ENCODE measurements around the gene MGME1.

MGME1 gene

GRCh38 chr20:17961587-17961940 lies 7.3 kb upstream of the MGME1 start:
- no peak for DNase-seq

- DNase-seq: no peak
Observed at GRCh38 chr20:17963114-17963897, 5.5 kb upstream of the MGME1 start.

GRCh38 chr20:17964073-17964472 lies 4.7 kb upstream of the MGME1 start:
- DNase-seq: no peak

DNA sequence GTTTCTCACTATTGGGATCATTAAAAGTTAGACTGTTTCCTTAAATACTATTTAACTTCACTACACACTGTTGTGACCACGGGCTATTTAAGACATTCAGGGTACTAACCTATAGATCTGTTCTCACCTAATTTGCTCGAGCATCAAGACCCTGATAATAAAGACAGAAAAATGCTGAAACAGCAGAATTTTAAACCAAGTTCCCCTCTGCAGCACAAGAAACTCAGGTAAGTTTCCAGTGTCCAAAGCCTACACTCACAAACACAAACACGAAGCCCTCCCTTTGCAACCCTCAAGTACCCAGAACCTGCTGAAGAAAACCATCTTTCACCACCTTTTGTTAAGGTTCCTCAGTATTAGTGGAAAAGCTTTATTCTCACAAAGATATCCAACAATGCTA lies 4.2 kb upstream of the MGME1 start:
- DNase-seq: no peak

DNA sequence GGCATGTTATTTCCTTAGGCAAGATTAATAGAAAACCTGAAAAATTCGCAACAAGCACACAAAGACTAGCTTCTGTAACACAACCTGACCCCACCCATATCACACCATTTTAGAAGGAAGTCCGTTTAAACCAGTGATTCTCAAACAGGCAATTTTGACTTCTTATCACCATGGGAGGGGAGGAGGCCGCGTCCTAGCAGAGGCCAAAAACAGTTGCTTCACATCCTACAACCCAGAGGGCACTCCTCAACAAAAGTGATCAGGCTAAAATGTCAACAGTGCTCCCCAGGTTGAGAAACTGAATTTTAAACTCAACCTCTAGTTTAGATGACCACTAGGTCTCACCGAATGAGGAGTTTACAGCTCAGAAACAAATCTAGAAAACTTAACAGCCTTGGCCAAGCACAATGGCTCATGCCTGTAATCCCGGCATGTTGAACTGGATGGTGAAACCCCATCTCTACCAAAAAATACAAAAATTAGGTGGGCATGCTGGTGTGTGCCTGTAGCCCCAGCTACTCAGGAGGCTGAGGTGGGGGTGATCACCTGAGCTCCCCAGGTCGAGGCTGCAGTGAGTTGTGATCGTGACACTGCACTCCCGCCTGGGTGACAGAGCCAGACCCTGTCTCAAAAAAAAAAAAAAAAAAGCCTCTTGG lies 3.6 kb upstream of the MGME1 start:
- DNase-seq: no peak

GRCh38 chr20:17966432-17967310 lies 2.1 kb upstream of the MGME1 start:
- no peak for DNase-seq

GRCh38 chr20:17967521-17968365 lies 1.1 kb upstream of the MGME1 start:
- no peak for DNase-seq

- no peak for DNase-seq
Observed at GRCh38 chr20:17969278-17969883, 563 bp downstream of the MGME1 start.

DNA sequence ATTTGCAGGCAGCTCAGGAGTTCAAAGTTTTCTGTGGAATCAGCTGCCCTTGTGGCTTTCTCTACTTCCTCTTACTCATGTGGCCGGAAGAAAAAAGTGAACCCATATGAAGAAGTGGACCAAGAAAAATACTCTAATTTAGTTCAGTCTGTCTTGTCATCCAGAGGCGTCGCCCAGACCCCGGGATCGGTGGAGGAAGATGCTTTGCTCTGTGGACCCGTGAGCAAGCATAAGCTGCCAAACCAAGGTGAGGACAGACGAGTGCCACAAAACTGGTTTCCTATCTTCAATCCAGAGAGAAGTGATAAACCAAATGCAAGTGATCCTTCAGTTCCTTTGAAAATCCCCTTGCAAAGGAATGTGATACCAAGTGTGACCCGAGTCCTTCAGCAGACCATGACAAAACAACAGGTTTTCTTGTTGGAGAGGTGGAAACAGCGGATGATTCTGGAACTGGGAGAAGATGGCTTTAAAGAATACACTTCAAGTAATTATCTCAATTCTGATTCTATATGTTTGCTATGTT lies 1.1 kb downstream of the MGME1 start:
- DNase-seq: no peak

DNA sequence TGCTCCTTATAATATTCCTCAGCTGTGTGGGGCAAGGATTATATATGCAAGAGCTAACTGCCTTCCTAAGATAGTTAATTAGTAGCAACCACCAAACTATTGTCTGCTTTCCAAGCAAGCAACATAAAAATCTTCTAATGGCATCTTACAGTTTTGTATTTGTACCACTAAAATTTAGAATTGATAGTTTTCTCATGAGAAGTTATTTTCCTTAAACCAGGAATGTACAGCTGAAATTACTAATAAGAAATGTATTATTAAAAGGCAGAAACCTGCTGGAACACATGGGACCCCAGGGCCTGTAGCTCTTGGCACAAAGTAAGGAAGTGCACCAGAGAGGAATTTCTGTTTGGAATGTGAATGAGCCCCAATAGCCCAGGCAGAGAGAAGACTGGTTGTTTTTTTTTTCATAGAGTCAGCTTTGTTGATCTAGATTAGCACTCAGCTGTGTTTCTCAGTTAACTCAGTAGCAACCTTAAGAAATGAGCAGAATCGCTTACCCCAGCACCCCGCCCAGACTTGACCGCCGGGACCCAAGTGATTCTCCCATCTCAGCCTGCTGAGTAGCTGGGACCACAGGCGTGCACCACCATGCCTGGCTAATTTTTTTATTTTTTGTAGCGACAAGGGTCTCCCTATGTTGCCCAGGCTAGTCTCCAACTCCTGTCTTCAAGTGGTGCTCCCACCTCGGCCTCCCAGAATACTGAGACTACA lies 2.6 kb downstream of the MGME1 start:
- no peak for DNase-seq

GRCh38 chr20:17972121-17972520 lies 3.3 kb downstream of the MGME1 start:
- no peak for DNase-seq

GRCh38 chr20:17976305-17976704 lies 7.5 kb downstream of the MGME1 start:
- DNase-seq: no peak

DNA sequence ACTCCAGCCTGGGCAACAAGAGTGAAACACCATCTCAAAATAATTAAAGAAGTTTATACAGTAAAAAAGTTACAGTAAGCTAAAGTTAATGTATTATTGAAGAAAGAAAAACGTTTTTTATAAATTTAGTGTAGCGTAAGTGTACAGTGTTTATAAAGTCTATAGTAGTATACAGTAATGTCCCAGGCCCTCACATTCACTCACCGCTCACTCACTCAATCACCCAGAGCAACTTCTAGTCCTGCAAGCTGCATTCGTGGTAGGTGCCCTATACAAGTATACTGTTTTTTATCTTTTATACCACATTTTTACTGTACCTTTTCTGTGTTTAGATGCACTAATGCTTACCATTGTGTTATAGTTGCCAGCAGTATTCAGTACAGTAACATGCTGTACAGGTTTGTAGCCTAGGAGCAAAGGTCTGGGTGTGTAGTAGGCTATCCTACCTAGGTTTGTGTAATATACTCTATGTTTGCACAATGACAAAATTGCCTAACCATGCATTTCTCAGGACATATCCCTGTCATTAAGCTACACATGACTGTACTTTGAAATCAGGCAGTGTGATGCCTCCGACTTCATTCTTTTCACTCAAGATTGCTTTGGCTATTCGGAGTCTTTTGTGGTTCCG lies 16.7 kb downstream of the MGME1 start:
- no peak for DNase-seq

GRCh38 chr20:17987988-17988387 lies 19.2 kb downstream of the MGME1 start:
- no peak for DNase-seq

DNA sequence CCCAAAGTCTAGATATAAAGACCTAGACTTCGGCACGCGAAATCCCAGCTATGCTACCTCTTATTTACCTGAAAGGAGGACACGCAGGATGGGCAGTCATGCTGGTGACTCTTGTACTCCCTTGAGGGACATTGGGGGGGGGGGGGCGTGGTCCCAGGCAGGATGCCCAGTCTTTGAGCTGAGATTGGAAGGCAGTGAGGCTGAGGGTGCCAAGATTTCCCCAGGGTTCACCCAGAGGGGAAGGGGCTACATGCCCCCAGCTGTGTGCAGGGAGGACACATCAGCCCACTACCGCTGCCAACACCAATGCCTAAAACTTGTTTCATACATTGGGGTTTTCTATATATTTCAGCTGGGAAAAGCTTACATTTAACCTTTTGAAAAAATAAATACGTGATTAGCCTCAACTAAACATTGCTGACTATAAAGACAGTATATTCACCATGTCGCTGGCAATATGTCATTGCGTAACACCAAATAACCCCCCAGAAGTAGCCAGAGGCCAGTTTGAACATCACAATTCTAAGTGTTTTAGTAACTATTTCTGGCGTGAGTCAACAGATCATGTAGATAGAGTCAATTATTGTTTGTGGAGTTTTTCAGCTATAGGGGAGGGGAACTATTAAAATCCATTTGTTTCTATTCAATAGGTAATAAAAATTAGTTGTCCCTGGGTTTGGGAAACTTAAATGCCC lies 21.6 kb downstream of the MGME1 start:
- DNase-seq: no peak

DNA sequence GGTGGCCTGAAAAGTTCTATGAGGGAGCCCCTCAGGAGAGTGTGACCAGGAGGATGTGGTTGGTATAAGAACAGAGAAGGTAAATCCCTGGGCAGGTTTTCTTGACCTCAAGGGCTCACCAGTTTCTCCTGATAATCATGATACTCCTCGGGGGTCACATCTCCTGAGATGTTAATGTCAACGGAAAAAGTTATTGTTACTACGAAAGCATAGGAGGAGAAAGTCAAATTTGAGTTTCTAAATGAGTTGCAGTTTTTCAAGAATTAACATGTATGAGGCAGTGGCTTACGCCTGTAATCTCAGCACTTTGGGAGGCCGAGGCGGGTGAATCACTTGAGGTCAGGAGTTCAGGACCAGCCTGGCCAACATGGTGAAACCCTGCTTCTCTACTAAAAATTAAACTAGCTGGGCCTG lies 23.4 kb downstream of the MGME1 start:
- DNase-seq: no peak

DNA sequence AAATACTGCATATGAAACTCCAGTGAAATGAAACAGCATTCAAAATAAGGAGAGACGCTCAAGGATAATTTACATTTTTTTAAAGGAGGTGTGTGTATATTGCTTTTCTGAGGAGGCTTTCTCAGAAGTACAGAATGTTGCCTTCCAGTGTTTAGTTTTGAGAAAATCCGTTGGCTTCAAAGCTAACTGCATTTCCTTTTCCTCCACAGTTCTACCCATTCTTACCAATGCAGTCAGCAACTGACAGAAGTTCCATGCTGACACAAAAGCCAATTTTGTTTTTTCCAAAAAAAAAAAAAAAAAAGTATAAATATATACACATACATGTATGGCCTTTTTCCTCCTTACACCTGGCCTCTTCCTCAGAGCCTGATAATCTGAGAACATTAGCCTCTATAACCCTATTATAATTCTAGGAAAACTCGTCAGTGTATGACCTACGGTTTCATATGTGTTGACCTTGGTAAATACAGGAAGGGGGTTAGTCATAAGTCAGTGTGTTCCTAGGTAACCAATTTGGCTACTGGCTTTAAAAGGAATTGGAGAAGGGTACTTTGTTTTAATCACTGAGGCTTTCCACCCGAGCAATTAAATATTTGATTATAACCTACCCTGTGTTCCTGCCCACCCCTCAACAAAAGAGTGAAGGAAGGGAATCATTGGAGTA lies 24.2 kb downstream of the MGME1 start:
- DNase-seq: no peak

GRCh38 chr20:17993546-17993945 lies 24.7 kb downstream of the MGME1 start:
- DNase-seq: no peak

- no peak for DNase-seq
Observed at GRCh38 chr20:17995967-17996819, 27.4 kb downstream of the MGME1 start.
